Measurements from ENCODE around the gene TEX19.

DNA sequence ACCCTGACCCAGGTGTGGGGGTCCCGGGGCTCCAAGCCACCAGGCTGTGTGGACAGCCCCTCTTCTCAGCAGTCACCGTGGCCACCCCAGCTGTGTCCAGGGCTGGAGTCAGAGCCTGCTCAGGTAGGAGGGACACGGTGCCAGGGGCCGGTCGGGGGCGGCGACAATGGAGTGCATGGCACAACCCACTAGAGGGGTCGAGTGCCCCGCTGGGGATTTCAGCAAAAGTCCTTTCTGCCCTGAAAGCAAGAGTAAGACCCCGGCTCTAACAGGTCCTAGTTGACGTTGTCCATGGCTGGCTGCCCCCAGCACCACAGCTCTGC, 23.8 kb downstream of the TEX19 start:
- TF ChIP-seq, protein P1, sequence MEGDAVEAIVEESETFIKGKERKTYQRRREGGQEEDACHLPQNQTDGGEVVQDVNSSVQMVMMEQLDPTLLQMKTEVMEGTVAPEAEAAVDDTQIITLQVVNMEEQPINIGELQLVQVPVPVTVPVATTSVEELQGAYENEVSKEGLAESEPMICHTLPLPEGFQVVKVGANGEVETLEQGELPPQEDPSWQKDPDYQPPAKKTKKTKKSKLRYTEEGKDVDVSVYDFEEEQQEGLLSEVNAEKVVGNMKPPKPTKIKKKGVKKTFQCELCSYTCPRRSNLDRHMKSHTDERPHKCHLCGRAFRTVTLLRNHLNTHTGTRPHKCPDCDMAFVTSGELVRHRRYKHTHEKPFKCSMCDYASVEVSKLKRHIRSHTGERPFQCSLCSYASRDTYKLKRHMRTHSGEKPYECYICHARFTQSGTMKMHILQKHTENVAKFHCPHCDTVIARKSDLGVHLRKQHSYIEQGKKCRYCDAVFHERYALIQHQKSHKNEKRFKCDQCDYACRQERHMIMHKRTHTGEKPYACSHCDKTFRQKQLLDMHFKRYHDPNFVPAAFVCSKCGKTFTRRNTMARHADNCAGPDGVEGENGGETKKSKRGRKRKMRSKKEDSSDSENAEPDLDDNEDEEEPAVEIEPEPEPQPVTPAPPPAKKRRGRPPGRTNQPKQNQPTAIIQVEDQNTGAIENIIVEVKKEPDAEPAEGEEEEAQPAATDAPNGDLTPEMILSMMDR (IDR thresholded peaks at IDR 0.05 in 8 of 11, conservative IDR thresholded peaks at IDR 0.05 in 3 of 11): no peak
- TF ChIP-seq POLR2A (IDR thresholded peaks at IDR 0.05): no peak

Measured in spleen (tissue), 7 donors.